GM23338 (cell line): ENCODE data around the gene PELI1. TPM values are rescaled to one million over a fixed set of nuclear protein-coding genes. Genes with fewer than 3 reads are reported as not detected.

Experiments used
- ATAC-seq: fragments of 200-7000 bp; cut with Tn5 transposase; 3 replicates; pipeline ENCODE4 v1.9.1; 2020
- DNase-seq: peaks from one replicate; pipeline ENCODE4 v3.0.0-alpha.2; 2015; ENCODE audit warnings: low spot score
- H2AFZ ChIP-seq: fragments of 200-600 bp; sonication (generic); 2 replicates; pipeline ENCODE4 v1.8.0; 2016; ENCODE audit warnings: antibody characterized with exemption, mild to moderate bottlenecking, moderate library complexity
- H3F3A ChIP-seq: fragments of 200-600 bp; sonication (generic); replicated peaks from 2 replicates; pipeline ENCODE4 v1.8.0; 2017; ENCODE audit warnings: antibody characterized with exemption, mixed run types, low read depth
- H3K27ac ChIP-seq: fragments of 200-600 bp; sonication (generic); 2 replicates; pipeline ENCODE4 v1.6.1; 2016; ENCODE audit warnings: low read depth
- H3K27me3 ChIP-seq: fragments of 200-600 bp; sonication (generic); 2 replicates; pipeline ENCODE4 v1.8.0; 2016; ENCODE audit warnings: mild to moderate bottlenecking, mixed run types, moderate library complexity; ENCODE audit not compliant: insufficient read depth
- H3K36me3 ChIP-seq: fragments of 200-600 bp; sonication (generic); 2 replicates; pipeline ENCODE4 v1.8.0; 2016; ENCODE audit warnings: mild to moderate bottlenecking; ENCODE audit not compliant: insufficient read depth
- H3K4me1 ChIP-seq: fragments of 200-600 bp; sonication (generic); 2 replicates; pipeline ENCODE4 v1.8.0; 2016; ENCODE audit warnings: mild to moderate bottlenecking, moderate library complexity; ENCODE audit not compliant: insufficient read depth
- H3K4me2 ChIP-seq: fragments of 200-600 bp; sonication (generic); 2 replicates; pipeline ENCODE4 v1.7.1; 2017; ENCODE audit warnings: mixed run types
- H3K4me3 ChIP-seq: fragments of 200-600 bp; sonication (generic); 2 replicates; pipeline ENCODE4 v1.6.1; 2016; ENCODE audit warnings: mixed run types
- H3K79me2 ChIP-seq: fragments of 200-600 bp; sonication (generic); replicated peaks from 2 replicates; pipeline ENCODE4 v1.8.0; 2017; ENCODE audit warnings: mild to moderate bottlenecking; ENCODE audit not compliant: insufficient read depth
- H3K9me2 ChIP-seq: fragments of 200-600 bp; sonication (generic); 2 replicates; pipeline ENCODE4 v1.8.0; 2017; ENCODE audit not compliant: insufficient read depth
- H4K20me1 ChIP-seq: fragments of 200-600 bp; sonication (generic); replicated peaks from 2 replicates; pipeline ENCODE4 v1.8.0; 2017; ENCODE audit warnings: mild to moderate bottlenecking; ENCODE audit not compliant: insufficient read depth
- H3K27ac Mint-ChIP-seq: 2 replicates; pipeline ENCODE4 v1.8.0; 2020; ENCODE audit warnings: inconsistent platforms, mild to moderate bottlenecking, moderate library complexity, mixed read lengths
- H3K27me3 Mint-ChIP-seq: 3 replicates; pipeline ENCODE4 v1.8.0; 2022; ENCODE audit warnings: low read depth, mild to moderate bottlenecking, moderate library complexity, mixed read lengths, inconsistent platforms; ENCODE audit not compliant: insufficient read depth, poor library complexity
- H3K36me3 Mint-ChIP-seq: 3 replicates; pipeline ENCODE4 v1.8.0; 2021; ENCODE audit warnings: low read depth, mild to moderate bottlenecking, inconsistent platforms, moderate library complexity, mixed read lengths
- H3K4me1 Mint-ChIP-seq: 3 replicates; pipeline ENCODE4 v1.8.0; 2020; ENCODE audit warnings: mild to moderate bottlenecking, inconsistent platforms, mixed read lengths
- H3K4me3 Mint-ChIP-seq: 3 replicates; pipeline ENCODE4 v1.8.0; 2021; ENCODE audit warnings: moderate library complexity, mild to moderate bottlenecking, inconsistent platforms, mixed read lengths
- H3K9me3 Mint-ChIP-seq: 3 replicates; pipeline ENCODE4 v1.8.0; 2020; ENCODE audit warnings: moderate library complexity, mild to moderate bottlenecking, inconsistent platforms, mixed read lengths
- CREB1 ChIP-seq: fragments of 250-450 bp; sonication (Bioruptor Pico); IDR thresholded peaks from 2 replicates; pipeline ENCODE4 v1.5.0; 2020; ENCODE audit warnings: low read depth, mild to moderate bottlenecking, moderate library complexity
- EZH2 ChIP-seq: fragments of 200-600 bp; sonication (generic); IDR thresholded peaks from one replicate; pipeline ENCODE4 v1.8.0; 2017; ENCODE audit warnings: antibody characterized with exemption, mild to moderate bottlenecking, low read depth; ENCODE audit not compliant: unreplicated experiment
- JUNB ChIP-seq: IDR thresholded peaks from one replicate; pipeline ENCODE4 v1.6.1; 2016; ENCODE audit warnings: antibody characterized with exemption; ENCODE audit not compliant: unreplicated experiment
- NANOG ChIP-seq: IDR thresholded peaks from 2 replicates; pipeline ENCODE4 v1.6.1; 2016; ENCODE audit warnings: antibody characterized with exemption, borderline replicate concordance
- POLR2AphosphoS5 ChIP-seq: IDR thresholded peaks from 2 replicates; pipeline ENCODE4 v1.6.1; 2016; ENCODE audit warnings: antibody characterized with exemption, low read depth
- ZNF331 ChIP-seq: fragments of 250-450 bp; sonication (Bioruptor Pico); IDR thresholded peaks from 2 replicates; pipeline ENCODE4 v1.5.0; 2020; ENCODE audit warnings: low read depth, mild to moderate bottlenecking, moderate library complexity
- polyA plus RNA-seq: library from polyadenylated mRNA; unstranded; fragments of >200 nt; fragmentation: Nextera tagmentation; extraction: Ambion mirVana; gene quantifications from 2 replicates; pipeline ENCODE4 v1.2.1, GENCODE V29; 2016
- total RNA-seq: library from RNA; depleted of rRNA; stranded (reverse); fragments of >200 nt; shearing (Covaris generic); gene quantifications from 2 replicates; pipeline ENCODE4 v1.2.3, GENCODE V29; 2014
- TF ChIP-seq, protein P1 (sequence below): fragments of 250-450 bp; sonication (Bioruptor Pico); IDR thresholded peaks from 2 replicates; pipeline ENCODE4 v1.5.0; 2020; ENCODE audit warnings: mild to moderate bottlenecking, moderate library complexity
- TF ChIP-seq, protein P2 (sequence below): IDR thresholded peaks from one replicate; pipeline ENCODE4 v1.6.1; 2018; ENCODE audit warnings: antibody characterized with exemption; ENCODE audit not compliant: unreplicated experiment

The PELI1 gene
- total and polyA plus RNA-seq, 2 experiments from 2014 or later = 32.4 to 61.8 TPM

GRCh38 chr2:64108666-64109241 lies 35.5 kb downstream of the PELI1 start:
- ATAC-seq (no peak), DNase-seq (no peak)
- Histone ChIP-seq H3K4me1 (peaks cover 5% of the 10 kb centered on the region; the same call in 1 of the 2 replicates), H3K4me2 (no peak overlapping the region), H3K27me3 (no peaks in the 10 kb centered on the region), H3K27ac (peak overlapping the region; percentile 36; the same call in 1 of the 2 replicates), H2AFZ (no peak overlapping the region), H3K9me2 (no peaks in the 10 kb centered on the region), H3F3A (no peaks in the 10 kb centered on the region), H3K79me2 (peaks cover 70% of the 10 kb centered on the region), H3K36me3 (peaks cover 9% of the 10 kb centered on the region; the same call in 1 of the 2 replicates), H3K4me3 (no peak overlapping the region), H4K20me1 (peaks cover 10% of the 10 kb centered on the region)
- Mint-ChIP-seq H3K36me3 (peaks cover 37% of the 10 kb centered on the region), H3K27me3 (no peaks in the 10 kb centered on the region), H3K27ac (peak overlapping the region; percentile 58), H3K4me3 (no peak overlapping the region), H3K4me1 (peaks cover 4% of the 10 kb centered on the region; the same call in 2 of the 3 replicates), H3K9me3 (no peaks in the 10 kb centered on the region)
- TF ChIP-seq JUNB (no peak), CREB1 (no peak), EZH2 (no peak), POLR2AphosphoS5 (no peak), NANOG (no peak), ZNF331 (CRISPR knock-in tag) (no peak)
- TF ChIP-seq, protein P1, sequence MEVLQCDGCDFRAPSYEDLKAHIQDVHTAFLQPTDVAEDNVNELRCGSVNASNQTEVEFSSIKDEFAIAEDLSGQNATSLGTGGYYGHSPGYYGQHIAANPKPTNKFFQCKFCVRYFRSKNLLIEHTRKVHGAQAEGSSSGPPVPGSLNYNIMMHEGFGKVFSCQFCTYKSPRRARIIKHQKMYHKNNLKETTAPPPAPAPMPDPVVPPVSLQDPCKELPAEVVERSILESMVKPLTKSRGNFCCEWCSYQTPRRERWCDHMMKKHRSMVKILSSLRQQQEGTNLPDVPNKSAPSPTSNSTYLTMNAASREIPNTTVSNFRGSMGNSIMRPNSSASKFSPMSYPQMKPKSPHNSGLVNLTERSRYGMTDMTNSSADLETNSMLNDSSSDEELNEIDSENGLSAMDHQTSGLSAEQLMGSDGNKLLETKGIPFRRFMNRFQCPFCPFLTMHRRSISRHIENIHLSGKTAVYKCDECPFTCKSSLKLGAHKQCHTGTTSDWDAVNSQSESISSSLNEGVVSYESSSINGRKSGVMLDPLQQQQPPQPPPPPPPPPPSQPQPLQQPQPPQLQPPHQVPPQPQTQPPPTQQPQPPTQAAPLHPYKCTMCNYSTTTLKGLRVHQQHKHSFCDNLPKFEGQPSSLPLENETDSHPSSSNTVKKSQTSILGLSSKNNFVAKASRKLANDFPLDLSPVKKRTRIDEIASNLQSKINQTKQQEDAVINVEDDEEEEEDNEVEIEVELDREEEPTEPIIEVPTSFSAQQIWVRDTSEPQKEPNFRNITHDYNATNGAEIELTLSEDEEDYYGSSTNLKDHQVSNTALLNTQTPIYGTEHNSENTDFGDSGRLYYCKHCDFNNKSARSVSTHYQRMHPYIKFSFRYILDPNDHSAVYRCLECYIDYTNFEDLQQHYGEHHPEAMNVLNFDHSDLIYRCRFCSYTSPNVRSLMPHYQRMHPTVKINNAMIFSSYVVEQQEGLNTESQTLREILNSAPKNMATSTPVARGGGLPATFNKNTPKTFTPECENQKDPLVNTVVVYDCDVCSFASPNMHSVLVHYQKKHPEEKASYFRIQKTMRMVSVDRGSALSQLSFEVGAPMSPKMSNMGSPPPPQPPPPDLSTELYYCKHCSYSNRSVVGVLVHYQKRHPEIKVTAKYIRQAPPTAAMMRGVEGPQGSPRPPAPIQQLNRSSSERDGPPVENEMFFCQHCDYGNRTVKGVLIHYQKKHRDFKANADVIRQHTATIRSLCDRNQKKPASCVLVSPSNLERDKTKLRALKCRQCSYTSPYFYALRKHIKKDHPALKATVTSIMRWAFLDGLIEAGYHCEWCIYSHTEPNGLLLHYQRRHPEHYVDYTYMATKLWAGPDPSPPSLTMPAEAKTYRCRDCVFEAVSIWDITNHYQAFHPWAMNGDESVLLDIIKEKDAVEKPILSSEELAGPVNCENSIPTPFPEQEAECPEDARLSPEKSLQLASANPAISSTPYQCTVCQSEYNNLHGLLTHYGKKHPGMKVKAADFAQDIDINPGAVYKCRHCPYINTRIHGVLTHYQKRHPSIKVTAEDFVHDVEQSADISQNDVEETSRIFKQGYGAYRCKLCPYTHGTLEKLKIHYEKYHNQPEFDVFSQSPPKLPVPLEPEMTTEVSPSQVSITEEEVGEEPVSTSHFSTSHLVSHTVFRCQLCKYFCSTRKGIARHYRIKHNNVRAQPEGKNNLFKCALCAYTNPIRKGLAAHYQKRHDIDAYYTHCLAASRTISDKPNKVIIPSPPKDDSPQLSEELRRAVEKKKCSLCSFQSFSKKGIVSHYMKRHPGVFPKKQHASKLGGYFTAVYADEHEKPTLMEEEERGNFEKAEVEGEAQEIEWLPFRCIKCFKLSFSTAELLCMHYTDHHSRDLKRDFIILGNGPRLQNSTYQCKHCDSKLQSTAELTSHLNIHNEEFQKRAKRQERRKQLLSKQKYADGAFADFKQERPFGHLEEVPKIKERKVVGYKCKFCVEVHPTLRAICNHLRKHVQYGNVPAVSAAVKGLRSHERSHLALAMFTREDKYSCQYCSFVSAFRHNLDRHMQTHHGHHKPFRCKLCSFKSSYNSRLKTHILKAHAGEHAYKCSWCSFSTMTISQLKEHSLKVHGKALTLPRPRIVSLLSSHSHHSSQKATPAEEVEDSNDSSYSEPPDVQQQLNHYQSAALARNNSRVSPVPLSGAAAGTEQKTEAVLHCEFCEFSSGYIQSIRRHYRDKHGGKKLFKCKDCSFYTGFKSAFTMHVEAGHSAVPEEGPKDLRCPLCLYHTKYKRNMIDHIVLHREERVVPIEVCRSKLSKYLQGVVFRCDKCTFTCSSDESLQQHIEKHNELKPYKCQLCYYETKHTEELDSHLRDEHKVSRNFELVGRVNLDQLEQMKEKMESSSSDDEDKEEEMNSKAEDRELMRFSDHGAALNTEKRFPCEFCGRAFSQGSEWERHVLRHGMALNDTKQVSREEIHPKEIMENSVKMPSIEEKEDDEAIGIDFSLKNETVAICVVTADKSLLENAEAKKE (CRISPR knock-in tag) = no peak
- TF ChIP-seq, protein P2, sequence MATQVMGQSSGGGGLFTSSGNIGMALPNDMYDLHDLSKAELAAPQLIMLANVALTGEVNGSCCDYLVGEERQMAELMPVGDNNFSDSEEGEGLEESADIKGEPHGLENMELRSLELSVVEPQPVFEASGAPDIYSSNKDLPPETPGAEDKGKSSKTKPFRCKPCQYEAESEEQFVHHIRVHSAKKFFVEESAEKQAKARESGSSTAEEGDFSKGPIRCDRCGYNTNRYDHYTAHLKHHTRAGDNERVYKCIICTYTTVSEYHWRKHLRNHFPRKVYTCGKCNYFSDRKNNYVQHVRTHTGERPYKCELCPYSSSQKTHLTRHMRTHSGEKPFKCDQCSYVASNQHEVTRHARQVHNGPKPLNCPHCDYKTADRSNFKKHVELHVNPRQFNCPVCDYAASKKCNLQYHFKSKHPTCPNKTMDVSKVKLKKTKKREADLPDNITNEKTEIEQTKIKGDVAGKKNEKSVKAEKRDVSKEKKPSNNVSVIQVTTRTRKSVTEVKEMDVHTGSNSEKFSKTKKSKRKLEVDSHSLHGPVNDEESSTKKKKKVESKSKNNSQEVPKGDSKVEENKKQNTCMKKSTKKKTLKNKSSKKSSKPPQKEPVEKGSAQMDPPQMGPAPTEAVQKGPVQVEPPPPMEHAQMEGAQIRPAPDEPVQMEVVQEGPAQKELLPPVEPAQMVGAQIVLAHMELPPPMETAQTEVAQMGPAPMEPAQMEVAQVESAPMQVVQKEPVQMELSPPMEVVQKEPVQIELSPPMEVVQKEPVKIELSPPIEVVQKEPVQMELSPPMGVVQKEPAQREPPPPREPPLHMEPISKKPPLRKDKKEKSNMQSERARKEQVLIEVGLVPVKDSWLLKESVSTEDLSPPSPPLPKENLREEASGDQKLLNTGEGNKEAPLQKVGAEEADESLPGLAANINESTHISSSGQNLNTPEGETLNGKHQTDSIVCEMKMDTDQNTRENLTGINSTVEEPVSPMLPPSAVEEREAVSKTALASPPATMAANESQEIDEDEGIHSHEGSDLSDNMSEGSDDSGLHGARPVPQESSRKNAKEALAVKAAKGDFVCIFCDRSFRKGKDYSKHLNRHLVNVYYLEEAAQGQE = no peak
